GM12872 (cell line): ENCODE results near the gene IQCK.

Source experiments
- TF ChIP-seq, protein P1 (sequence below): IDR thresholded peaks from 3 replicates; pipeline ENCODE4 v1.5.1; 2011; ENCODE audit warnings: low read depth, mild to moderate bottlenecking, low read length, moderate library complexity; ENCODE audit not compliant: insufficient read depth

IQCK gene

DNA sequence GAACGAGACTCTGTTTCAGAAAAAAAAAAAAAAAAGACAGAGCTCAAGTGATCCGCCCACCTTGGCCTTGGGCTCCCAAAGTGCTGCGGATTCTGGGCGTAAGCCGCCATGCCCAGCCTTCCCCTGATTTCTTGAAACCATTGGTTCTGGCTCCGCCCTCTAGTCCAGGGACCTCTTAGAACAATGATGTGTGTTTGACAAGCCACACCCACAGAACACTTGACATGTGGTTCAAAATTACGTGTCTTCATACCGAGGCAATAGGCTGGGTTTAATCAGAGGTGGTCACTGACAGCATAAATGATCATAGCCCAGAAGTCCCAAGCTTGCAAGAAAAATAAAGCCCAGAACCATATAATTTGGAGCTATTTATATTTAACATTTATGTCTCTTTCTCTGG is 23.1 kb upstream of the IQCK start:
- TF ChIP-seq, protein P1, sequence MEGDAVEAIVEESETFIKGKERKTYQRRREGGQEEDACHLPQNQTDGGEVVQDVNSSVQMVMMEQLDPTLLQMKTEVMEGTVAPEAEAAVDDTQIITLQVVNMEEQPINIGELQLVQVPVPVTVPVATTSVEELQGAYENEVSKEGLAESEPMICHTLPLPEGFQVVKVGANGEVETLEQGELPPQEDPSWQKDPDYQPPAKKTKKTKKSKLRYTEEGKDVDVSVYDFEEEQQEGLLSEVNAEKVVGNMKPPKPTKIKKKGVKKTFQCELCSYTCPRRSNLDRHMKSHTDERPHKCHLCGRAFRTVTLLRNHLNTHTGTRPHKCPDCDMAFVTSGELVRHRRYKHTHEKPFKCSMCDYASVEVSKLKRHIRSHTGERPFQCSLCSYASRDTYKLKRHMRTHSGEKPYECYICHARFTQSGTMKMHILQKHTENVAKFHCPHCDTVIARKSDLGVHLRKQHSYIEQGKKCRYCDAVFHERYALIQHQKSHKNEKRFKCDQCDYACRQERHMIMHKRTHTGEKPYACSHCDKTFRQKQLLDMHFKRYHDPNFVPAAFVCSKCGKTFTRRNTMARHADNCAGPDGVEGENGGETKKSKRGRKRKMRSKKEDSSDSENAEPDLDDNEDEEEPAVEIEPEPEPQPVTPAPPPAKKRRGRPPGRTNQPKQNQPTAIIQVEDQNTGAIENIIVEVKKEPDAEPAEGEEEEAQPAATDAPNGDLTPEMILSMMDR: no peak

DNA sequence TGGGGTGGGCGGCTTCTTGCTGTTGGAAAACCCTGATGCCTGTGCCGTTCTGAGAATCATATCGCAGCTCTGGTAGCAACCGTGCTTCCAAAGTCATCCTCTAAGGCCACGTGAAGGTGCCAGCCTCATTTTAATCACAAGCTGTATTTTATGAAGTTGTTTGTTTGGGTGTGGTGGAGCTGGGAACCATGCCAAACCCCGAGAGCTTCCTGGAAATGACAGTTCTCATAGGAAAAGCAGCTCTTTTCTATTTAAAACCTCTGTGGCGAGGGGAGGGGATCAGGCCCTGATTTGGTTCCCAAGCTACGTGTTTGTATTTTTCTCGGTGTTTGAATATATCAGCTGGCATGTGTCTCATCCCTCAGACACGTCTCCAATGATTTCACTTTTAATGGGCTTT is 21.7 kb upstream of the IQCK start:
- TF ChIP-seq, protein P1: no peak

DNA sequence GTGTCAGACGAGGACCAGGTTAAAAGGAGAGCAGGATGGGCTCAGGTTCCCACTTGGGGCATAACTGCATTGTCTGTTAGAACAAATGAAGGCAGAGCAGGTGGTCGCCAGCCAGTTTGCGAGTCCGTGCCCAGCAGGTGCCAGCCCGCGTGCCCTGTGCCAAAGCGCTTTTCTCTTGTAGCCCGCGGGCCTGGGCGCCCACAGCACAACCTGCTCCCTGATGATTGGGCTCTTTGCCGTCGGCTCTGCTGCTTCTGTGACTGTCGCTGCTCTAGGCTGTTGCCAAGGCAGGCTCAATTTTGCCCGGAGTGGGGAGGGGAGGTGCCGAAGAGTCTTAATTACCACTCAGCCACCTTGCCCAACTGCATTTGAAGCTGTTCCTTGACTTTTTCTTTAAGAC is 21.1 kb upstream of the IQCK start:
- TF ChIP-seq, protein P1: no peak

DNA sequence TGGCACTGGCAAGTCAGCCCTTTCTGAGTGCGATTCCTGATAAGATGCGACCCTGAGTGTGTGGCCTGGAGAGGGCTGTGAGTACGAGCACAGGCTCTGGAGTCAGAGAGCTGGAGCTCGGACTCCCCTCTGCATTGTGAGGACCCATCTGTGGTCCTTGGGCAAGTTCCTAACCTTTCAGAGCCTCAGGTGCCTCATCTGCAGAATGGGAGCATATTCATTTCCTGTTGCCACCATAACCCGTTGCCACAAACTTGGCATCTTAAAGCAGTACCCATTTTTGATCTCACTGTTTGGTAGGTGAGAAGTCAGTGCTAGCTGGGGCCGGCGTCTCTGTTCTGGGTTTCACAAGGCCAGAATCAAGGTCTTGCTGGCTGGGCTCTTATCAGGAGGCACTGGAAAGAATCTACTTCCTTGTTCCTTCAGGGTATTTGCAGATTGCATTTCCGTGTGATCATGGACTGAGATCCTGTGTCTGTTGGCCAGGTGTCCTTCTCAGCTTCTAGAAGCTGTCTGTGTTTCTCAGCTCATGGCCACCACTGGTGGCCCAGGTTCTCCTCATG is 20.2 kb upstream of the IQCK start:
- TF ChIP-seq, protein P1: no peak

DNA sequence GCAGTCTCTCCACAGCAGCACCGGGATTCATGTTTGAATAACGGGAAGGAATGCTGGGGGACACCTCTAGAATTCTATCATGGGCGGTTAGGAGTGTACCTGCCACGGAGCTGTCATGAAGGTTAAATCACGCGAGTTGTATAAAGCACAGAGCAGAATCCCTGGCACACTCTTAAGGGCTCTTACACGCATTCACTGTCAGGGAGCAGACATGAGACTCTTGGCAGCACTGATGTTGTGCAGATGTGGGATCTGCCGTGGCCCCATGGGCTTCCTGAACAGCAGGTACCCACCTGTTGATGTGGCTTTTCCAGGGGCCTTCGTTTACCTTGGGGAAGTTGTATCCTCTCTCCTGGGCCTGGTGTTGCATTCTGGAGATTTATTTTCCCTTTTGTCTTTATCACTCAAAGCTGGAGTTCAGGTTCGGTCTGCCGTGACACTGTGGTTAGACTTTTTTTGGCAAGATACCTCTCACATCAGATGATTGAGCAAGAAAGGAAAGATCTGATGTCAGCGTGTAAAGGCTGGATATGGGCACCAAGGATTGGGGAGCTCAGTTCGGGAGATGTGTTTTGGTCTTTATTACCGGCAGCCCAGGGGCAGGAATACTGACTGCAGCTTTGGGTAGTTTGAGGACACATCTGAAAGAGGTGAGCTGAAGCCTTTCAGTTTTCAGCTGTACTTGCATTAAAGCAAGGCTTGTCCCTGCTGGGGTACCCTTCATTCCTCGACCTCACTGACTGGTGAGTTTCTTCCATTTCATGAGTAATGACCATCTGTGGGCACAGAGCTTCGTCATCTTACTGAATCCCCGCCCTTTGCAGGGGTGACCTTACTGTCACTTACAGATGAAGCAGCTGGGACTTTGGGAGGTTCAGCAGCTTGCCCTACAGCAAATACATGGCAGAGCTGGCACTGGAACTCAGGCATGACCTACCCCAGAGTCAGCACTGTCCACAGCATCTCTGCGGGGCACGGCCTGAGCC is 19.3 kb upstream of the IQCK start:
- TF ChIP-seq, protein P1: no peak

DNA sequence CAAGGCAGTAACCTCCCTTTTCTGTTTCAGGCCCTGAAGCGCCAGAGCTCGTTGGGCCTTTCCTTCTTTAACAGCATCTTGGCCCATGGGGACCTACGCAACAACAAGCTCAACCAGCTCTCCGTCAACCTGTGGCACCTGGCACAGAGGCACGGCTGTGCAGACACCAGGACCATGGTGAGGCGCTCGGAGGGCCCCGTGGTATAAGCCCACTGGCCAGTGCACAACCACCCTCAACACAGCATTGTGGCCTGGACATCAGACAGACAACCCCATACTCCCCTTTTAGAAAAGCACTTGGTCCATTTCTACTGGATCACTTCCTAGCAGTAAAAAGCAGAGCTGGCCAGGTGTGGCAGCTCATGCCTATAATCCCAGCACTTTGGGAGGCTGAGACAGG is 18.6 kb upstream of the IQCK start:
- TF ChIP-seq, protein P1: no peak

DNA sequence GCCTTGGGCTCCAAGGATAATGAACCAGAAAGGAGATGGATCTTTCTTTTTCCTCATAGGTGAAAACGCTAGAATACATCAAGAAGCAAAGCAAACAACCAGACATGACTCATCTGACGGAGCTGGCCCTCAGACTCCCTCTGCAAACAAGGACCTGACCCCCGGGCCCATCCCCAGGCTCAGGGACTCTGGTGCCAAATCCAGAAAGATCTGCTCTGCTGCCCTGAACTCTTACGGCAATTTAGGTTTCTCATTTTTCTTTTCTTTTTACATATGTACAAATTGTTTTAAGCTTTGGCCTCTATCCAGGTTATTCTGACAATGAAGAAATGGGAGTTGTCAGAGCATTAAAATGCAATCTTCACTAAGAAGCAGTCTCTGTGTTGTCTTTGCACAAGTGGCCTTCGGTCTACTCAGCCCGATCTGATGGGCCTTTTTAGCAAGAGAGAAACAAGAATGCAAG is 17.7 kb upstream of the IQCK start:
- TF ChIP-seq, protein P1: no peak
